Spleen (tissue), 7 donors: ENCODE measurements around the gene DEDD.

Experiments used
- CTCF ChIP-seq, 11 experiments: fragments of 200-600 bp in 7 of 11; fragments of 450-650 bp in 4 of 11; sonication (generic) in 4 of 11; IDR thresholded peaks in 8 of 11; conservative IDR thresholded peaks in 3 of 11; 1 replicate in 7 of 11; 2 replicates in 4 of 11; pipeline versions ENCODE4 v1.4.0 to v1.8.0; 2016 to 2021; ENCODE audit warnings: antibody characterized with exemption in 11 of 11, inconsistent platforms in 4 of 11, mild to moderate bottlenecking in 1 of 11
- POLR2A ChIP-seq, 3 donors: fragments of 450-650 bp; IDR thresholded peaks; one replicate each; pipeline ENCODE4 v1.5.1; 2017; ENCODE audit warnings: antibody characterized with exemption in 3 of 3, mild to moderate bottlenecking in 1 of 3
- donor health status: DM: no; HTN: no; CAD: no; lungs with moderate emphysema.
- donor health status: DM: no; HTN: no; CAD: no.
- donor health status: DM: no; HTN: no; CAD: no.

DNA sequence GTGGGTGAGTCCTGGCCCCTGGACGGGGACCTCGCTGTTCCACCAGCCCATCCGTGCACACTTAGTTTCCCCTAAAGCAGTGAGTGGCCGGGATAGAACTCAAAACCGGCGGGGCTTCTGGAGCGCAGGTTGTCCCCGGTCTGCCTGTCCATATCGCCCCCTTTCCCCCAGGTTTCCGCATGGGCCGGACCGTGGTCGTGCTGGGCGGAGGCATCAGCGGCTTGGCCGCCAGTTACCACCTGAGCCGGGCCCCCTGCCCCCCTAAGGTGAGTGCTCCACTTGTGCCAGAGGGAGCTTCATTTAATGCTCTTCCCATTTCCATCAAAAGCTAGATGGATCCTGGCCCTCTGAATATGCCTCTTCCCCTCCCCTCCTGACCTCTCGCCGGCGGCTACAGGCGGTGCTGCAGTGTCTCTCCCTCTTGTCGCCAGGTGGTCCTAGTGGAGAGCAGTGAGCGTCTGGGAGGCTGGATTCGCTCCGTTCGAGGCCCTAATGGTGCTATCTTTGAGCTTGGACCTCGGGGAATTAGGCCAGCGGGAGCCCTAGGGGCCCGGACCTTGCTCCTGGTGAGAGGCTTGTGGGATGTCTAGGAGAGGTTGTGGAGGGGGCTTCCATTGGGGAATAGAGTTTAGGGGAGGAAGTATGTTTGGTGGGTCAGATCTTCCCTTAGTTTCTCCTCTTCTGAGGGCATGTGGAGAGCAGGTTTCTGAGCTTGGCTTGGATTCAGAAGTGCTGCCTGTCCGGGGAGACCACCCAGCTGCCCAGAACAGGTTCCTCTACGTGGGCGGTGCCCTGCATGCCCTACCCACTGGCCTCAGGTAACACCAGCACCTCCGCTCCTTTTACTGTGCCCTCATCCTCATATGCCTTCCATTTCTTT, 34.4 kb upstream of the DEDD start:
- TF ChIP-seq CTCF (IDR thresholded peaks at IDR 0.05 in 8 of 11, conservative IDR thresholded peaks at IDR 0.05 in 3 of 11), result no peak
- TF ChIP-seq POLR2A (IDR thresholded peaks at IDR 0.05), result no peak
